HCT116 (cell line): ENCODE results near the gene SRRM2. TPM values are rescaled to one million over a fixed set of nuclear protein-coding genes. Genes with fewer than 3 reads are reported as not detected.

Experiments
- ATAC-seq: fragments of 200-7000 bp; cut with Tn5 transposase; 2 replicates; pipeline ENCODE4 v1.9.1; 2020; ENCODE audit warnings: mild to moderate bottlenecking, moderate library complexity
- BruUV-seq: library from RNA; stranded (reverse); fragments of 400-500 nt; replicated peaks from 2 replicates; lab custom pipeline; 2021; lab: Mats Ljungman, UMichigan
- CTCF ChIA-PET: fragments of 300-600 bp; sonication (Branson Sonifier 250); formaldehyde crosslinking; loops from one replicate; lab custom pipeline; 2021; ENCODE audit warnings: antibody characterized with exemption; lab: Charles Lee
- POLR2A ChIA-PET: fragments of 300-600, 350-600 bp; sonication (Branson Sonifier 250); formaldehyde crosslinking; loops from one replicate; lab custom pipeline; 2021; ENCODE audit warnings: antibody characterized with exemption; lab: Charles Lee
- RAD21 ChIA-PET, 2 experiments: fragments of 300-600 bp; sonication (Branson Sonifier 250); formaldehyde crosslinking; loops; one replicate each; lab custom pipeline; 2023; ENCODE audit warnings: low total read pairs in 2 of 2; ENCODE audit not compliant: uncharacterized antibody in 2 of 2, unreplicated experiment in 2 of 2, low non-redundant PET in 1 of 2; lab: Charles Lee
- DNase-seq: peaks from one replicate; pipeline ENCODE4 v3.0.0-alpha.2; 2010; ENCODE audit warnings: low read depth, low spot score
- H2AFZ ChIP-seq: fragments of 200-600 bp; shearing (Covaris generic), sonication (generic); 2 replicates; pipeline ENCODE4 v1.6.1; 2017; ENCODE audit warnings: low read depth, mixed run types, mixed read lengths, antibody characterized with exemption, low read length; ENCODE audit not compliant: poor library complexity, severe bottlenecking
- H3K27ac ChIP-seq: 2 replicates; pipeline ENCODE4 v1.5.1; 2012; ENCODE audit warnings: low read depth, low read length
- H3K27me3 ChIP-seq: fragments of 200-600 bp; sonication (generic); 2 replicates; pipeline ENCODE4 v1.6.1; 2016; ENCODE audit warnings: mixed run types, low read length, mixed read lengths; ENCODE audit not compliant: insufficient read depth
- H3K36me3 ChIP-seq, 2 experiments: fragments of 200-500 bp in 1 of 2; fragments of 200-600 bp in 1 of 2; sonication (Bioruptor generic) in 1 of 2; sonication (generic) in 1 of 2; 2 replicates each; pipeline versions ENCODE4 v1.5.1 to v1.6.1; 2014 to 2016; ENCODE audit warnings: low read length in 2 of 2, inconsistent platforms in 1 of 2, mixed read lengths in 1 of 2, mixed run types in 1 of 2; ENCODE audit not compliant: insufficient read depth in 2 of 2, control insufficient read depth in 1 of 2
- H3K4me1 ChIP-seq, 2 experiments: fragments of 200-600 bp in 1 of 2; sonication (generic) in 1 of 2; 2 replicates each; pipeline versions ENCODE4 v1.5.1 to v1.6.1; 2012 to 2017; ENCODE audit warnings: low read length in 2 of 2, inconsistent platforms in 1 of 2, mild to moderate bottlenecking in 1 of 2, mixed read lengths in 1 of 2, mixed run types in 1 of 2, moderate library complexity in 1 of 2; ENCODE audit not compliant: insufficient read depth in 2 of 2, control insufficient read depth in 1 of 2
- H3K4me2 ChIP-seq: fragments of 200-600 bp; sonication (generic); 2 replicates; pipeline ENCODE4 v1.6.1; 2017; ENCODE audit warnings: mixed run types, low read length, mixed read lengths
- H3K4me3 ChIP-seq, 2 experiments: fragments of 200-600 bp in 1 of 2; sonication (generic) in 1 of 2; replicated peaks in 1 of 2; 2 replicates each; pipeline ENCODE4 v1.5.1; 2011 to 2016; ENCODE audit warnings: low read length in 2 of 2, control low read depth in 1 of 2, low read depth in 1 of 2, mild to moderate bottlenecking in 1 of 2, mixed read lengths in 1 of 2, mixed run types in 1 of 2
- H3K79me2 ChIP-seq: fragments of 200-600 bp; sonication (generic); 2 replicates; pipeline ENCODE4 v1.6.1; 2017; ENCODE audit warnings: mild to moderate bottlenecking, mixed run types, low read length, moderate library complexity, mixed read lengths; ENCODE audit not compliant: insufficient read depth
- H3K9ac ChIP-seq: fragments of 200-600 bp; sonication (generic); 2 replicates; pipeline ENCODE4 v1.6.1; 2016; ENCODE audit warnings: low read length, mixed read lengths
- H3K9me2 ChIP-seq: fragments of 200-600 bp; sonication (generic), shearing (Covaris generic); 2 replicates; pipeline ENCODE4 v1.6.1; 2017; ENCODE audit warnings: mixed run types, mild to moderate bottlenecking, moderate library complexity; ENCODE audit not compliant: insufficient read depth
- H3K9me3 ChIP-seq, 2 experiments: fragments of 200-500 bp in 1 of 2; fragments of 200-600 bp in 1 of 2; sonication (Bioruptor generic) in 1 of 2; sonication (generic) in 1 of 2; 2 replicates each; pipeline ENCODE4 v1.6.1; 2014 to 2017; ENCODE audit warnings: low read length in 2 of 2, mixed read lengths in 2 of 2, inconsistent platforms in 1 of 2, low read depth in 1 of 2, mild to moderate bottlenecking in 1 of 2, mixed run types in 1 of 2, moderate library complexity in 1 of 2; ENCODE audit not compliant: control insufficient read depth in 1 of 2, insufficient read depth in 1 of 2
- H4K20me1 ChIP-seq: fragments of 200-600 bp; sonication (generic), shearing (Covaris generic); 2 replicates; pipeline ENCODE4 v1.6.1; 2017; ENCODE audit warnings: mixed run types, mild to moderate bottlenecking, moderate library complexity; ENCODE audit not compliant: insufficient read depth
- CEBPB ChIP-seq: IDR thresholded peaks from 2 replicates; pipeline ENCODE4 v1.6.1; 2012; ENCODE audit warnings: low read depth
- EGR1 ChIP-seq: IDR thresholded peaks from 2 replicates; pipeline ENCODE4 v1.6.1; 2012; ENCODE audit warnings: low read depth
- ELF1 ChIP-seq: IDR thresholded peaks from 2 replicates; pipeline ENCODE4 v1.6.1; 2012; ENCODE audit warnings: low read depth, borderline replicate concordance
- EZH2 ChIP-seq: fragments of 200-600 bp; sonication (generic); IDR thresholded peaks from 2 replicates; pipeline ENCODE4 v1.6.1; 2017; ENCODE audit warnings: antibody characterized with exemption, mixed run types
- EZH2phosphoT487 ChIP-seq: fragments of 200-600 bp; IDR thresholded peaks from 2 replicates; pipeline ENCODE4 v1.6.1; 2018; ENCODE audit warnings: antibody characterized with exemption, borderline replicate concordance
- FOSL1 ChIP-seq: IDR thresholded peaks from 2 replicates; pipeline ENCODE4 v1.6.1; 2012; ENCODE audit warnings: low read depth
- RAD21 ChIP-seq: IDR thresholded peaks from 2 replicates; pipeline ENCODE4 v1.6.1; 2012; ENCODE audit warnings: low read depth, mild to moderate bottlenecking
- SIN3A ChIP-seq: IDR thresholded peaks from 2 replicates; pipeline ENCODE4 v1.6.1; 2012; ENCODE audit warnings: low read depth
- SRF ChIP-seq: IDR thresholded peaks from 2 replicates; pipeline ENCODE4 v1.6.1; 2012; ENCODE audit warnings: low read depth
- intact Hi-C: fragments of 100-400 bp; cut with micrococcal nuclease; formaldehyde crosslinking; loops from 2 replicates; pipeline ENCODE4 v1.10.0; 2022
- total RNA-seq: library from RNA; stranded (reverse); gene quantifications from one replicate; pipeline ENCODE4 v1.2.1, GENCODE V29; 2021; ENCODE audit not compliant: unreplicated experiment
- TF ChIP-seq, protein P1 (sequence below): IDR thresholded peaks from 2 replicates; pipeline ENCODE4 v1.6.1; 2012; ENCODE audit warnings: low read depth
- TF ChIP-seq, protein P2 (sequence below): IDR thresholded peaks from 2 replicates; pipeline ENCODE4 v1.6.1; 2012
- TF ChIP-seq, protein P3 (sequence below): IDR thresholded peaks from 2 replicates; pipeline ENCODE4 v1.6.1; 2011; ENCODE audit warnings: mild to moderate bottlenecking, low read length, moderate library complexity; ENCODE audit not compliant: insufficient replicate concordance; ENCODE audit errors: extremely low read depth

The SRRM2 gene
- total RNA-seq, 1 experiment from 2014 or later: 541 TPM

DNA sequence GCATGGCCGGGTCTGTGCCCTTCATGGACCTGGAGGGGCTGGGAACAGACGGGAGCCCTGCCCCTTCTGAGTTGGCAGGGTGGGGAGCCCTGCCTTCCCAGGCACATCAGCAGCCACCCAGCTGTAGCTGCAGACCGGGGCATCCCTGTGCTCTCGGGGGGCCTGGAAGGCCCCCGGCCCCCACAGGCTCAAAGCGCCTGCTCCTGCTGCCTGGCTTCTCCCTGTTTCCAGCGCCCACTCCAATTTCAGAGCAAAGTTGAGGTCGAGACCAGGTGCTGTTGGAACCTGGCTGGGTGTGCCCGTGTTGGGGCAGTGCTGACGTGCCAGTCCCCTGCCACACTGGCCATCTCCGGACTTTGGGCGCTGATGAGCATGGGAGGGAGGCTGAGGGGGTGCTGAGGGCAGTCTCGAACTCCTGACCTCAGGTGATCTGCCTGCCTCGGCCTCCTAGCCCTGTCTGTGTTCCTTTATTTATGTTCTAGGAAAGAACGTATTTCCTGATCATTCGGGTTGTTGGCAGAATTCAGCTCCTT lies 27.6 kb upstream of the SRRM2 start (continued):
- TF ChIP-seq, protein P1, sequence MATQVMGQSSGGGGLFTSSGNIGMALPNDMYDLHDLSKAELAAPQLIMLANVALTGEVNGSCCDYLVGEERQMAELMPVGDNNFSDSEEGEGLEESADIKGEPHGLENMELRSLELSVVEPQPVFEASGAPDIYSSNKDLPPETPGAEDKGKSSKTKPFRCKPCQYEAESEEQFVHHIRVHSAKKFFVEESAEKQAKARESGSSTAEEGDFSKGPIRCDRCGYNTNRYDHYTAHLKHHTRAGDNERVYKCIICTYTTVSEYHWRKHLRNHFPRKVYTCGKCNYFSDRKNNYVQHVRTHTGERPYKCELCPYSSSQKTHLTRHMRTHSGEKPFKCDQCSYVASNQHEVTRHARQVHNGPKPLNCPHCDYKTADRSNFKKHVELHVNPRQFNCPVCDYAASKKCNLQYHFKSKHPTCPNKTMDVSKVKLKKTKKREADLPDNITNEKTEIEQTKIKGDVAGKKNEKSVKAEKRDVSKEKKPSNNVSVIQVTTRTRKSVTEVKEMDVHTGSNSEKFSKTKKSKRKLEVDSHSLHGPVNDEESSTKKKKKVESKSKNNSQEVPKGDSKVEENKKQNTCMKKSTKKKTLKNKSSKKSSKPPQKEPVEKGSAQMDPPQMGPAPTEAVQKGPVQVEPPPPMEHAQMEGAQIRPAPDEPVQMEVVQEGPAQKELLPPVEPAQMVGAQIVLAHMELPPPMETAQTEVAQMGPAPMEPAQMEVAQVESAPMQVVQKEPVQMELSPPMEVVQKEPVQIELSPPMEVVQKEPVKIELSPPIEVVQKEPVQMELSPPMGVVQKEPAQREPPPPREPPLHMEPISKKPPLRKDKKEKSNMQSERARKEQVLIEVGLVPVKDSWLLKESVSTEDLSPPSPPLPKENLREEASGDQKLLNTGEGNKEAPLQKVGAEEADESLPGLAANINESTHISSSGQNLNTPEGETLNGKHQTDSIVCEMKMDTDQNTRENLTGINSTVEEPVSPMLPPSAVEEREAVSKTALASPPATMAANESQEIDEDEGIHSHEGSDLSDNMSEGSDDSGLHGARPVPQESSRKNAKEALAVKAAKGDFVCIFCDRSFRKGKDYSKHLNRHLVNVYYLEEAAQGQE: no peak
- TF ChIP-seq SIN3A (no peak), ELF1 (no peak), RAD21 (no peak)

DNA sequence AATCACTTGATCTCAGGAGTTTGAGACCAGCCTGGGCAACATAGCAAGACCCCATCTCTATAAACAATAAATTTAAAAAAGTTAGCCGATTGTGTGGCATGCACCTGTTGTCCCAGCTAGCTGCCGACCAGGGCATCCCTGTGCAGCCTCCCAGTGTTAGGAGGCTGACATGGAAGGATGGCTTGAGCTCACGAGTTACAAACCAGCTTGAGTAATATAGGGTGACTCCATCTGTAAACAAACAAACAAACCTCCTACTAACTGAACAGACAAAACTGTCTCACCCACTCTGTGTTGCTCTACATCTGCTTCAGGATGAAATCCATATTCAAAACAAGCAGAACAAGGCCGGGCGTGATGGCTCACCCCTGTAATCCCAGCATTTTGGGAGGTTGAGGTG lies 25.5 kb upstream of the SRRM2 start:
- no peak for TF ChIP-seq CEBPB
- no peak for TF ChIP-seq SRF
- TF ChIP-seq ELF1: no peak
- TF ChIP-seq EGR1: no peak
- TF ChIP-seq EZH2phosphoT487: no peak
- TF ChIP-seq, protein P2, sequence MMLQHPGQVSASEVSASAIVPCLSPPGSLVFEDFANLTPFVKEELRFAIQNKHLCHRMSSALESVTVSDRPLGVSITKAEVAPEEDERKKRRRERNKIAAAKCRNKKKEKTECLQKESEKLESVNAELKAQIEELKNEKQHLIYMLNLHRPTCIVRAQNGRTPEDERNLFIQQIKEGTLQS: no peak
- no peak for TF ChIP-seq EZH2
- no peak for TF ChIP-seq FOSL1
- TF ChIP-seq, protein P3, sequence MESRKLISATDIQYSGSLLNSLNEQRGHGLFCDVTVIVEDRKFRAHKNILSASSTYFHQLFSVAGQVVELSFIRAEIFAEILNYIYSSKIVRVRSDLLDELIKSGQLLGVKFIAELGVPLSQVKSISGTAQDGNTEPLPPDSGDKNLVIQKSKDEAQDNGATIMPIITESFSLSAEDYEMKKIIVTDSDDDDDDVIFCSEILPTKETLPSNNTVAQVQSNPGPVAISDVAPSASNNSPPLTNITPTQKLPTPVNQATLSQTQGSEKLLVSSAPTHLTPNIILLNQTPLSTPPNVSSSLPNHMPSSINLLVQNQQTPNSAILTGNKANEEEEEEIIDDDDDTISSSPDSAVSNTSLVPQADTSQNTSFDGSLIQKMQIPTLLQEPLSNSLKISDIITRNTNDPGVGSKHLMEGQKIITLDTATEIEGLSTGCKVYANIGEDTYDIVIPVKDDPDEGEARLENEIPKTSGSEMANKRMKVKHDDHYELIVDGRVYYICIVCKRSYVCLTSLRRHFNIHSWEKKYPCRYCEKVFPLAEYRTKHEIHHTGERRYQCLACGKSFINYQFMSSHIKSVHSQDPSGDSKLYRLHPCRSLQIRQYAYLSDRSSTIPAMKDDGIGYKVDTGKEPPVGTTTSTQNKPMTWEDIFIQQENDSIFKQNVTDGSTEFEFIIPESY: no peak
- Histone ChIP-seq H3K4me1 (peaks cover 17 to 19% of the 10 kb centered on the region in 2 experiments), H3K79me2 (no peaks in the 10 kb centered on the region), H3K9ac (no peak overlapping the region), H3K4me2 (no peak overlapping the region), H3K27ac (no peak overlapping the region), H4K20me1 (no peaks in the 10 kb centered on the region), H3K27me3 (no peaks in the 10 kb centered on the region), H3K9me2 (no peaks in the 10 kb centered on the region), H3K4me3 (no peak overlapping the region), H2AFZ (no peak overlapping the region), H3K9me3 (no peaks in the 10 kb centered on the region), H3K36me3 (no peaks in the 10 kb centered on the region)
- POLR2A ChIA-PET: no interaction called here
- no TSS peak for BruUV-seq
- ATAC-seq (no peak), DNase-seq (no peak)
- CTCF ChIA-PET: no interaction called here
- intact Hi-C loops: no loop called here
- RAD21 ChIA-PET: no interaction called here
